ENCODE results near the gene TMOD4. TPM values are rescaled to one million over a fixed set of nuclear protein-coding genes. Genes with fewer than 3 reads are reported as not detected.

TMOD4 gene
- total and polyA plus RNA-seq, 2 of the 13 experiments (the other 11 are each of a cell fraction or from before 2014, with no cell fraction given): 0.66 TPM; not detected in 1

DNA sequence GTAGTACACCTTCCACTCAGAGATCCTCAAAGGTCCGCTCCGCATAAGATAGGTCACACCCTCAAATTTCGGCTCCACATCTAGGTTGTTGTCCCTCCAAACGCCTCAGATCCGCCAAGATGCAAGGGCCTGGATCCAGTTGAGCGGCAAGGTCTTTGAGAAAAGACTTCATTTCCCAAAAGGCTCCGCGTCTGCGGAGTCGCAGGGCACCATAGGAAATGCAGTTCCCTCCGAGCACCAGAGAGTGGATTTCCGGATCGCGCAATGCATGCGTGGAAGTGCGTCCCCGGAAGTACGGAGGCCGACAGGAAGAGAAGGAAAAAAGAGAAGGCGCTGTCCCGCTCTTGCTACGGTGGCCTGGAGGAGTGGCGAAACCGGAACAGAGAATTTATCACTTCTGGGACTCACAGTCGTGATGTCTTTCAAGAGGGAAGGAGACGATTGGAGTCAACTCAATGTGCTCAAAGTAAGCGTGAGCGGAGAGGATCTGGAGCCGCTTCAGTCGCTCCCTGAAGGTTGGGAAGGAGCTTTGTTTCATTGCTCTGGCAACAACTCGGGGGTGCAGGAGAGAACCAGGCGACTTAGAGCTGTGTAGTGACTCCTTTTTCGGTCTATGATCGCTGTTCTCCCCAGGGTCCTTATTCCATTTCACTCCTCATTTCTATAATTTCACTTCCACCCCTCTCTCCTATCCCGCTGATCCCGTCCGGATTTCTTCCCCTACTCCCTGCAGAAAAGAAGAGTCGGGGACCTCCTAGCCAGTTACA, 9.9 kb downstream of the TMOD4 start, which contains the start of the genes LYSMD1 and SCNM1 (continued):
- no peak; the same call in 1 of the 2 replicates for TF ChIP-seq ZNF607 (CRISPR knock-in tag; IDR thresholded peaks at IDR 0.05; ENCODE audit: borderline replicate concordance)
- peak; percentile 66; the same call in 1 of the 2 replicates for TF ChIP-seq XBP1 (CRISPR knock-in tag; IDR thresholded peaks at IDR 0.05)
- TF ChIP-seq, protein P1, sequence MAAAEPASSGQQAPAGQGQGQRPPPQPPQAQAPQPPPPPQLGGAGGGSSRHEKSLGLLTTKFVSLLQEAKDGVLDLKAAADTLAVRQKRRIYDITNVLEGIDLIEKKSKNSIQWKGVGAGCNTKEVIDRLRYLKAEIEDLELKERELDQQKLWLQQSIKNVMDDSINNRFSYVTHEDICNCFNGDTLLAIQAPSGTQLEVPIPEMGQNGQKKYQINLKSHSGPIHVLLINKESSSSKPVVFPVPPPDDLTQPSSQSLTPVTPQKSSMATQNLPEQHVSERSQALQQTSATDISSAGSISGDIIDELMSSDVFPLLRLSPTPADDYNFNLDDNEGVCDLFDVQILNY (CRISPR knock-in tag; conservative IDR thresholded peaks at IDR 0.05): no peak
- 0 out of 4 replicates have a peak, but pooled peaks of 1 of the 2 experiments have one; percentile 2 for TF ChIP-seq NR2F1 (CRISPR knock-in tag; IDR thresholded peaks at IDR 0.05)
- TF ChIP-seq ZNF326 (CRISPR knock-in tag; IDR thresholded peaks at IDR 0.05; ENCODE audit: borderline replicate concordance): no peak
- peak; percentile 85 for TF ChIP-seq ZMYM4 (CRISPR knock-in tag; IDR thresholded peaks at IDR 0.05)
- peak; percentile 77 for TF ChIP-seq ARID3A (IDR thresholded peaks at IDR 0.05; ENCODE audit: low read depth, low read length)
- no peak; the same call in 1 of the 2 replicates for TF ChIP-seq SSRP1 (CRISPR knock-in tag; IDR thresholded peaks at IDR 0.05)
- peak; percentile 64 for TF ChIP-seq ZBTB21 (CRISPR knock-in tag; IDR thresholded peaks at IDR 0.05)
- peak; percentile 97 for TF ChIP-seq NR2C2 (CRISPR knock-in tag; IDR thresholded peaks at IDR 0.05; ENCODE audit: borderline replicate concordance)
- no peak; the same call in 1 of the 2 replicates for TF ChIP-seq NCOR1 (IDR thresholded peaks at IDR 0.05; ENCODE audit: borderline replicate concordance, low read length)
- peak; percentile 57 for TF ChIP-seq NFYB (CRISPR knock-in tag; IDR thresholded peaks at IDR 0.05)
- TF ChIP-seq KDM4B (CRISPR knock-in tag; IDR thresholded peaks at IDR 0.05): peak; percentile 70; the same call in 1 of the 2 replicates
- no peak for TF ChIP-seq MLLT10 (CRISPR knock-in tag; IDR thresholded peaks at IDR 0.05)
- no peak for TF ChIP-seq ESRRA (CRISPR knock-in tag; IDR thresholded peaks at IDR 0.05; ENCODE audit: low read depth)
- TF ChIP-seq, protein P2, sequence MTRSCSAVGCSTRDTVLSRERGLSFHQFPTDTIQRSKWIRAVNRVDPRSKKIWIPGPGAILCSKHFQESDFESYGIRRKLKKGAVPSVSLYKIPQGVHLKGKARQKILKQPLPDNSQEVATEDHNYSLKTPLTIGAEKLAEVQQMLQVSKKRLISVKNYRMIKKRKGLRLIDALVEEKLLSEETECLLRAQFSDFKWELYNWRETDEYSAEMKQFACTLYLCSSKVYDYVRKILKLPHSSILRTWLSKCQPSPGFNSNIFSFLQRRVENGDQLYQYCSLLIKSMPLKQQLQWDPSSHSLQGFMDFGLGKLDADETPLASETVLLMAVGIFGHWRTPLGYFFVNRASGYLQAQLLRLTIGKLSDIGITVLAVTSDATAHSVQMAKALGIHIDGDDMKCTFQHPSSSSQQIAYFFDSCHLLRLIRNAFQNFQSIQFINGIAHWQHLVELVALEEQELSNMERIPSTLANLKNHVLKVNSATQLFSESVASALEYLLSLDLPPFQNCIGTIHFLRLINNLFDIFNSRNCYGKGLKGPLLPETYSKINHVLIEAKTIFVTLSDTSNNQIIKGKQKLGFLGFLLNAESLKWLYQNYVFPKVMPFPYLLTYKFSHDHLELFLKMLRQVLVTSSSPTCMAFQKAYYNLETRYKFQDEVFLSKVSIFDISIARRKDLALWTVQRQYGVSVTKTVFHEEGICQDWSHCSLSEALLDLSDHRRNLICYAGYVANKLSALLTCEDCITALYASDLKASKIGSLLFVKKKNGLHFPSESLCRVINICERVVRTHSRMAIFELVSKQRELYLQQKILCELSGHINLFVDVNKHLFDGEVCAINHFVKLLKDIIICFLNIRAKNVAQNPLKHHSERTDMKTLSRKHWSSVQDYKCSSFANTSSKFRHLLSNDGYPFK (CRISPR knock-in tag; IDR thresholded peaks at IDR 0.05; ENCODE audit: borderline replicate concordance): peak; percentile 94
- TF ChIP-seq NBN (conservative IDR thresholded peaks at IDR 0.05): no peak
- TF ChIP-seq, protein P3, sequence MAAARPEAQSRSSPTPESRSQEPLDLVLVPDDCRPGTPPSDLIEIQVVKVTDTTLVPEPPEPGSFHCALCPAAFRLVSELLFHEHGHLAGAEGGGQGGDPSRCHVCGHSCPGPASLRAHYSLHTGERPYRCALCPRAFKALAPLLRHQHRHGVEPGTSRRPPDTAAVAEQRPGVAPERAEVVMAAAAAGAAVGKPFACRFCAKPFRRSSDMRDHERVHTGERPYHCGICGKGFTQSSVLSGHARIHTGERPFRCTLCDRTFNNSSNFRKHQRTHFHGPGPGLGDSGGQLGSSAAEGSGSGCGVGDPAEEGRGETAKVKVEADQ (CRISPR knock-in tag; IDR thresholded peaks at IDR 0.05; ENCODE audit: borderline replicate concordance): peak; percentile 66; the same call in 1 of the 2 replicates
- TF ChIP-seq ZNF567 (CRISPR knock-in tag; IDR thresholded peaks at IDR 0.05; ENCODE audit: borderline replicate concordance): no peak
- TF ChIP-seq RFX1 (IDR thresholded peaks at IDR 0.05): no peak
- no peak for TF ChIP-seq ZNF83 (CRISPR knock-in tag; IDR thresholded peaks at IDR 0.05; ENCODE audit: borderline replicate concordance)
- TF ChIP-seq TOPORS (CRISPR knock-in tag; IDR thresholded peaks at IDR 0.05): no peak
- peak; percentile 72 for TF ChIP-seq POLR2G (IDR thresholded peaks at IDR 0.05; ENCODE audit: low read depth, low read length)
- TF ChIP-seq LCORL (IDR thresholded peaks at IDR 0.05): no peak
- TF ChIP-seq LCORL (CRISPR knock-in tag; IDR thresholded peaks at IDR 0.05): peak; percentile 49; the same call in 1 of the 2 replicates
- no peak for TF ChIP-seq ATAD3A (CRISPR knock-in tag; IDR thresholded peaks at IDR 0.05)

All from HepG2 (cell line).